ENCODE measurements around the gene PXDC1.

DNA sequence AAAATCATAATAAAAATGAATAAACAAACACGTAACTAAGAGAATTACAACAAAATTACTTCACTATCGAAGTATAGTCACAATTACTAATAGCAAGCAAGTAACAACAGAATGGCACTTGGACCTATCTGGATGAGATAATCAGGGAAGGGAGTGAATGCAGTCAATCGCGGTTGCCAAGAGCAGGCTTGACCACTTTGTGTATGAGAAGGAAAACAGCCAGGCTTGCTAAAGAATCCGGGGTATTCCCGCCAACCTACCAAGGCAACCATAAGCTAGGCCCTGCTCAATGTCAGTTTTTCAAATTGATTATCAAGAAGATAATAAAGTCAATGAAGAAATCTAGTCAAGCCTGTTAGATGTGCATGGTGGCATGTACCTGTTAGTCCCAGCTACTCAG, 39.7 kb downstream of the PXDC1 start:
- no peak for TF ChIP-seq EZH2 (IDR thresholded peaks at IDR 0.05; ENCODE audit: low read depth)
- TF ChIP-seq, protein P1, sequence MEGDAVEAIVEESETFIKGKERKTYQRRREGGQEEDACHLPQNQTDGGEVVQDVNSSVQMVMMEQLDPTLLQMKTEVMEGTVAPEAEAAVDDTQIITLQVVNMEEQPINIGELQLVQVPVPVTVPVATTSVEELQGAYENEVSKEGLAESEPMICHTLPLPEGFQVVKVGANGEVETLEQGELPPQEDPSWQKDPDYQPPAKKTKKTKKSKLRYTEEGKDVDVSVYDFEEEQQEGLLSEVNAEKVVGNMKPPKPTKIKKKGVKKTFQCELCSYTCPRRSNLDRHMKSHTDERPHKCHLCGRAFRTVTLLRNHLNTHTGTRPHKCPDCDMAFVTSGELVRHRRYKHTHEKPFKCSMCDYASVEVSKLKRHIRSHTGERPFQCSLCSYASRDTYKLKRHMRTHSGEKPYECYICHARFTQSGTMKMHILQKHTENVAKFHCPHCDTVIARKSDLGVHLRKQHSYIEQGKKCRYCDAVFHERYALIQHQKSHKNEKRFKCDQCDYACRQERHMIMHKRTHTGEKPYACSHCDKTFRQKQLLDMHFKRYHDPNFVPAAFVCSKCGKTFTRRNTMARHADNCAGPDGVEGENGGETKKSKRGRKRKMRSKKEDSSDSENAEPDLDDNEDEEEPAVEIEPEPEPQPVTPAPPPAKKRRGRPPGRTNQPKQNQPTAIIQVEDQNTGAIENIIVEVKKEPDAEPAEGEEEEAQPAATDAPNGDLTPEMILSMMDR (conservative IDR thresholded peaks at IDR 0.05), result no peak
